Mucosa of descending colon (tissue), 3 donors: Measurements from ENCODE around the gene TTC39B. TPM values are rescaled to one million over a fixed set of nuclear protein-coding genes. Genes with fewer than 3 reads are reported as not detected.
A peak's percentile ranks its signal among the peaks of the same experiment; 100 is the strongest.

Source experiments
- ATAC-seq: fragments of 200-7000 bp; cut with Tn5 transposase; one replicate; pipeline ENCODE4 v1.9.1; 2020; ENCODE audit warnings: mild to moderate bottlenecking, moderate library complexity
- DNase-seq, 3 donors: peaks; one replicate each; pipeline ENCODE4 v3.0.0-alpha.2; 2020
- H3K36me3 ChIP-seq: fragments of 200-600 bp; one replicate; pipeline ENCODE4 v1.8.0; 2021; ENCODE audit warnings: low read depth, mild to moderate bottlenecking
- H3K4me1 ChIP-seq: fragments of 200-600 bp; one replicate; pipeline ENCODE4 v1.8.0; 2021; ENCODE audit warnings: low read depth, mild to moderate bottlenecking
- H3K4me3 ChIP-seq: fragments of 200-600 bp; one replicate; pipeline ENCODE4 v1.8.0; 2021; ENCODE audit warnings: mild to moderate bottlenecking
- H3K9me3 ChIP-seq: fragments of 200-600 bp; one replicate; pipeline ENCODE4 v1.8.0; 2021; ENCODE audit warnings: mild to moderate bottlenecking
- CTCF ChIP-seq: fragments of 200-600 bp; IDR thresholded peaks from one replicate; pipeline ENCODE4 v1.8.0; 2022; ENCODE audit warnings: antibody characterized with exemption, mild to moderate bottlenecking
- intact Hi-C, 2 donors: fragments of 100-400 bp; cut with DNase I in 1 of 2; cut with micrococcal nuclease in 1 of 2; formaldehyde crosslinking; loops; one replicate each; pipeline versions ENCODE4 v1.11.0 to v1.11.1; 2022; cut with DNase I, micrococcal nuclease
- total RNA-seq, 3 donors: library from RNA; stranded (reverse); fragmentation: NEBNext Ultra II Directional in 2 of 3; extraction: Animal tissue kit (Norgen Biotek cat#: 25700) in 2 of 3; gene quantifications; one replicate each; pipeline versions ENCODE4 v1.2.1 to v1.2.4, GENCODE V29; 2021 to 2023
- donor health status: DM: no; HTN: no; CAD: no; lungs with moderate emphysema.
- donor health status: DM: no; HTN: no; CAD: no.
- donor health status: DM: no; HTN: yes; CAD: no.

Gene TTC39B
- total RNA-seq, 3 donors from 2014 or later: 36.9 to 48.0 (median 43.8) TPM

GRCh38 chr9:15310107-15310850 is 3.3 kb upstream of the TTC39B start:
- Histone ChIP-seq H3K4me3 (no peak overlapping the region), H3K9me3 (no peaks in the 10 kb centered on the region), H3K4me1 (peaks cover 8% of the 10 kb centered on the region), H3K36me3 (no peaks in the 10 kb centered on the region)
- TF ChIP-seq CTCF: no peak
- intact Hi-C loops: no loop called here
- ATAC-seq (no peak), DNase-seq (no peak)

GRCh38 chr9:15308511-15308910 is 1.5 kb upstream of the TTC39B start:
- intact Hi-C loops: loop anchor here in 1 of 2 donors (10.0 kb wide), 1 partner anchor 116 kb away; the partner anchor contains the start of gene SNAPC3
- Histone ChIP-seq H3K4me3 (no peak overlapping the region), H3K9me3 (no peaks in the 10 kb centered on the region), H3K36me3 (no peaks in the 10 kb centered on the region), H3K4me1 (peaks cover 8% of the 10 kb centered on the region)
- ATAC-seq (no peak), DNase-seq (no peak)
- no peak for TF ChIP-seq CTCF

- no peak for DNase-seq
- no peaks in the 10 kb centered on the region for H3K9me3 ChIP-seq
- no peak for TF ChIP-seq CTCF
- H3K4me3 ChIP-seq: peak overlapping the region; percentile 84
- intact Hi-C loops: loop anchor here in 1 of 2 donors (10.0 kb wide), 1 partner anchor 117 kb away; the partner anchor contains the start of gene SNAPC3
- no peaks in the 10 kb centered on the region for H3K36me3 ChIP-seq
- peaks cover 8% of the 10 kb centered on the region for H3K4me1 ChIP-seq
- peak; percentile 5 for ATAC-seq
These were observed 466 bp upstream of the TTC39B start for GRCh38 chr9:15307523-15307841.

- DNase-seq: peak; percentile 80 to 83 (median 81)
- ATAC-seq: peak; percentile 56
- Histone ChIP-seq H3K9me3 (no peaks in the 10 kb centered on the region), H3K36me3 (no peaks in the 10 kb centered on the region), H3K4me1 (peaks cover 8% of the 10 kb centered on the region), H3K4me3 (peak overlapping the region; percentile 84)
- TF ChIP-seq CTCF: no peak
- intact Hi-C loops: loop anchor here in 1 of 2 donors (10.0 kb wide), 1 partner anchor 119 kb away; the partner anchor contains the start of gene SNAPC3
These were observed 804 bp downstream of the TTC39B start for GRCh38 chr9:15306068-15306756.

- Histone ChIP-seq H3K36me3 (no peaks in the 10 kb centered on the region), H3K4me3 (no peak overlapping the region), H3K9me3 (no peaks in the 10 kb centered on the region), H3K4me1 (peaks cover 8% of the 10 kb centered on the region)
- ATAC-seq (no peak), DNase-seq (no peak)
- TF ChIP-seq CTCF: no peak
- intact Hi-C loops: loop anchor here in 1 of 2 donors (10.0 kb wide), 1 partner anchor 119 kb away; the partner anchor contains the start of gene SNAPC3
These were observed 1.5 kb downstream of the TTC39B start for GRCh38 chr9:15305470-15305869.
